Activated T-cell treated with anti-CD3 and anti-CD28 coated beads, Interleukin-2, amount 50 U/mL, for 48 hours (primary cell): ENCODE results near the gene GSTCD.
"Not testable (repeated sequence)": the region's sequence is repeated elsewhere in the genome, so short reads cannot be mapped to it uniquely, and the experiment has no call there.

Source experiments
- DNase-seq, 2 experiments: peaks; one replicate each; pipeline ENCODE4 v3.0.0-alpha.2; 2020

The GSTCD gene

DNA sequence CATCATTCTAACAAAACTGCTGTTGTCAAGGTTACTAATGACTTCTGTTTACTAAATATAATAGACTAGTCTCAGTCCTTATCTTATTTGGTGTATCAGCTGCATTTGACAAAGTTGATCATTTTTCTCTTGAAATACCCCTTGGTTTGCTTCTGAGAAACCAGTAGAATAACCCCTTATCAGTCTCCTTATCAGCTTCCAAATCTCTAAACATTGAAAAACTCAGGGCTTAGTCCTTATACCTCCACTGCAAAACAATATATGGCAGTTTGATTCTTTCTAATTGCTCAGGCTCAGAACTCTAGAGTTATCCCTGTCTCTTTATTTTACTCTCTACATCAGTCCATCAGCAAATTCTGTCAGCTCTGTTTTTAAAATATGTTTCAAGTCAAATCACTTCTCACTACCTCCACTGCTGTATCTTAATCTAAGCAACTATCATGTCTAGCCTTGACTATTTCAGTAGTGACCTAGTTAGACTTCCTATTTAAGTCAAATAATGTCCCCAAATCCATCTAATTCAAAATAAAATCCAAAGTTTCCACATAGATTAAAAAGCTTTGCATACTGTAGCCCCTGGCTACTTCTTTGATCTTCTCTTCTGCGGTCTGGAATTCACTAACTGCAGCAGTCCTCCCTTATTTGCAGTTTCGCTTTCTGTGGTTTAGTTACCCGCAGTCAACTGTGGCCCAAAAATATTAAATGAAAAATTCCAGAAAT, 99.6 kb downstream of the GSTCD start:
- no peak for DNase-seq

- no peak for DNase-seq
Observed at GRCh38 chr4:105808750-105809041, 100.1 kb downstream of the GSTCD start.

- no peak for DNase-seq
Observed at GRCh38 chr4:105815701-105816100, 107.1 kb downstream of the GSTCD start.

- DNase-seq: no peak
Observed at GRCh38 chr4:105822061-105822460, 113.5 kb downstream of the GSTCD start.

DNA sequence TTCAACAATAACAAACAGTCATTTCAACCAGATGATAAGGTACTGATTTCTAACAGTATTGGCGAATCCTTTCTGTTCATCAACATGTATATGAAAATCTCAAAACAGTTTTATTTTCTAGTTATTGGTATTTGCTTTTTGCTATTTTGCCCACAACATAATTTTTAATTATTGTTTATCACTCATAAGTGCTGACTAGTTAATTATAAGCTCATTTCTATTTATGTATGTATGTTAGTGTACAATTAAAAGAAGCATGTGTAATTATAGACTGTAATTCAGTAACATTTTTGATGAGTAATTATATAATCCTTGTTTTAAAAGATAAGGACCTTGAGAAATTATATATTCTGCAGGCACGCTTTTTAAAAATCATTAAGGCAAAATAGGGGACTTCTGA, 119.5 kb downstream of the GSTCD start:
- DNase-seq: no peak

DNA sequence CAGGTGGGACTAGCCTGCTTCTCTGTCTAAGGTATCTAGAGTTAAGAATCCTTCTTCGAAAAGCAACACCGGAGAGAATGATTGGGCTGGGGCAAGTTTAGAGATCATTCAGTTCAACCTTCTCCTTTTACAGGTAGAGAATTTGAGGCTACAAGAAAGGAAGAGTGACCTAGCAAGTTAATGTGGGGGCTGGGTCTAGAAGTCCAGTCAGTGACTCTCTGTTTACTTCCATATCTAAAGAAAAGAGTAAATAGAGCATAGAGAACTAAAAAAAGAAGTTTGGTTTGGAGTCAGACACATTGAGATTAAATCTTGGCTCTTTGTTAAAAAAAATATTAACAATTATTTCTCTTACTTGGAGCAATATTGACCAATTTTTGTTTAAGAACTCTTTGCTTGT, 122.6 kb downstream of the GSTCD start:
- no peak for DNase-seq

- no peak for DNase-seq
Observed at GRCh38 chr4:105835177-105835576, 126.6 kb downstream of the GSTCD start.

- DNase-seq: no peak
Observed at GRCh38 chr4:105836537-105836936, 128.0 kb downstream of the GSTCD start.

GRCh38 chr4:105837037-105837436, 128.5 kb downstream of the GSTCD start:
- DNase-seq: no peak

DNA sequence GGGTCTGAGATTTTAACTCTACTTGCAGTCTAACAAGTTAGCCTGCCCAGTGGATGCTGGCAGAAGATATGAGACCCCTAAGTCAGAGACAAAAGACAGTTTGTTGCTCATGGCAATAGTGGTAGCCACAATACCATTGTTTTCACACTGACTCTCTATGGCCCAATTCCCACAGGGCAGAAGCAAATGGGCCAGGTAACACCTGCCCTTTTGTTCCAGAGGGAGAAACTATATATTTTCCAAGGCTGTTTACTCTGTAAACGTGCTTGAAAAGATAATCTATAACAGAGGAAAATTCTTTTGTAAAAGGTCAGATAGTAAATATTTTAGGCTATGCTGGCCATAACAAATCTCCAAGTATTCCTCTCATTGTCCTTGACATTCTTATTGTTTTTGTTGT, 129.5 kb downstream of the GSTCD start:
- DNase-seq: no peak

GRCh38 chr4:105840426-105841174, 132.0 kb downstream of the GSTCD start:
- no peak for DNase-seq

- no peak for DNase-seq
Observed at GRCh38 chr4:105843941-105844340, 135.4 kb downstream of the GSTCD start.

DNA sequence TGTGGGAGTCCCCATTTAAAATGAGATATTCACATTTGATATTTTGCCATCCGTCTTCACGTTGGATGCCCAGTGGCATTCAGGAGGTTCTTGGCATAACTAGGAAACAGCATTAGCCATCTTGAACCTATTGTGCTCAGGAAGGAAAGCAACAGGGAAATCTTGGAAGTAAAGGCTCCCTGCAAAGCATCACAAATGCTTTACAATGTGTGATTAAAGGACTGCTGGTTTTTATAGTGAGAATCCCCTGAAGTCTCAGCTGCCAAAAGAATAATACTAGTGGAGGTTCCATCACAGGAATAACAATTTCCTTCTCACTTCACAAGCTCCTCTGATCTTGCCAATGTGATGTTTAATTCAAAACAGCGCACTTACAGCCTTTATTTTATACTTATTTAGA, 137.0 kb downstream of the GSTCD start:
- no peak for DNase-seq

- DNase-seq: not testable (repeated sequence)
Observed at GRCh38 chr4:105848359-105848758, 139.8 kb downstream of the GSTCD start.

DNA sequence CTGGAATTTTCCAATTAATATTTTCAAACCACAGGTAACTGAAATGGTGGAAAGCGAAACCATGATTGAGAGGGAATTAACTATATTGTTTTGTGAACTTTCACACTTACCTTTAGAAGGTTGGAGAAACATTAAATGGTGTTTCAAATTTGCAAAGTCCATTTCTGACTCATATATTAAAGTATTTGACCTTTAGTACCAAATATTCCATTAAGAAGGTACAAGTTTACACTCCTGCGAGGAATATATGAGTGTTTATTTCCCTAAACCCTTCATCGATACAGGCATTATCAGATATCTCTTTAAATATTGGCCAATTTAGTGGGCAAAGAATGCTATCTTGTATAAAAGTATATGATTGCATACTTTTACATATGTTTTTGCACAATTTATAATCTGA, 142.6 kb downstream of the GSTCD start:
- DNase-seq: no peak

DNA sequence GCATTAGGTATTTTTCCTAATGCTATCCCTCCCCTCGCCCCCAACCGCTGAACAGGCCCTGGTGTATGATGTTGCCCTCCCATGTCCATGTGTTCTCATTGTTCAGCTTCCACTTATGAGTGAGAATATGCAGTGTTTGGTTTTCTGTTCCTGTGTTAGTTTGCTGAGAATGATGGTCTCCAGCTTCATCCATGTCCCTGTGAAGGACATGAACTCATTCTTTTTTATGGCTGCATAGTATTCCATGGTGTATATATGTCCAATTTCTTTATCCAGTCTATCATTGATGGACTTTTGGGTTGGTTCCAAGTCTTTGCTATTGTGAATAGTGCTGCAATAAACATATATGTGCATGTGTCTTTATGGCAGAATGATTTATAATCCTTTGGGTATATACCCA, 143.6 kb downstream of the GSTCD start:
- not testable (repeated sequence) for DNase-seq

GRCh38 chr4:105858466-105859040, 150.0 kb downstream of the GSTCD start:
- no peak for DNase-seq

GRCh38 chr4:105859233-105859632, 150.6 kb downstream of the GSTCD start:
- no peak for DNase-seq

- no peak for DNase-seq
Observed at GRCh38 chr4:105870963-105871362, 162.4 kb downstream of the GSTCD start.

GRCh38 chr4:105871997-105872396, 163.4 kb downstream of the GSTCD start:
- no peak for DNase-seq

DNA sequence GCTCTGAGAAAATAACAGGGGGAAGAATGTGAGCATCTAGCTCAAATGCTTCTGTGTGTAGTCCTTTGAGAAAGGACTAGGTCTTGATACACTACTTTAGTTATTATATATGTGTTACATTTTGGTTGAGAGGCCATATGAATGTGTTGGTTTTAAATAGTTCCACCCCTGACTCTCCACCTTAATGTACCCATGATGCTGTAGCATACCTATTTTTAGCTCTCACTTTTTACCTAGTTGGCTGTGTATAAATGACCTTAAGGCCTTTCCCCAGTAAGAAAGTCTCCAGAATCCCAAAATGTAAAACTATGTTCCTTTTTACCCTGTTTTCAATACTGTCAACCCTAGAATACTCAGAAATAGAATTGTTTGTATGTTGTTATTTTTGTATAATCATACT, 166.6 kb downstream of the GSTCD start:
- DNase-seq: no peak

GRCh38 chr4:105878668-105879067, 170.1 kb downstream of the GSTCD start:
- DNase-seq: no peak

- DNase-seq: no peak
Observed at GRCh38 chr4:105887508-105887907, 178.9 kb downstream of the GSTCD start.
